Left ventricle myocardium superior (tissue), 1 donor: ENCODE results near the gene RGS3. TPM values are rescaled to one million over a fixed set of nuclear protein-coding genes. Genes with fewer than 3 reads are reported as not detected.

Experiments used
- ATAC-seq: fragments of 200-7000 bp; cut with Tn5 transposase; one replicate; pipeline ENCODE4 v1.9.1; 2020; ENCODE audit warnings: mild to moderate bottlenecking, moderate library complexity
- DNase-seq: peaks from one replicate; pipeline ENCODE4 v3.0.0-alpha.2; 2020
- intact Hi-C: fragments of 100-400 bp; cut with micrococcal nuclease; formaldehyde crosslinking; loops from one replicate; pipeline ENCODE4 v1.11.0; 2022
- total RNA-seq: library from RNA; stranded (reverse); fragmentation: NEBNext Ultra II Directional; extraction: Animal tissue kit (Norgen Biotek cat#: 25700); gene quantifications from one replicate; pipeline ENCODE4 v1.2.1, GENCODE V29; 2021
- donor health status: DM: no; HTN: yes; CAD: no; lungs with severe emphysema.

The RGS3 gene
- total RNA-seq, 1 donor from 2014 or later = 115 TPM

DNA sequence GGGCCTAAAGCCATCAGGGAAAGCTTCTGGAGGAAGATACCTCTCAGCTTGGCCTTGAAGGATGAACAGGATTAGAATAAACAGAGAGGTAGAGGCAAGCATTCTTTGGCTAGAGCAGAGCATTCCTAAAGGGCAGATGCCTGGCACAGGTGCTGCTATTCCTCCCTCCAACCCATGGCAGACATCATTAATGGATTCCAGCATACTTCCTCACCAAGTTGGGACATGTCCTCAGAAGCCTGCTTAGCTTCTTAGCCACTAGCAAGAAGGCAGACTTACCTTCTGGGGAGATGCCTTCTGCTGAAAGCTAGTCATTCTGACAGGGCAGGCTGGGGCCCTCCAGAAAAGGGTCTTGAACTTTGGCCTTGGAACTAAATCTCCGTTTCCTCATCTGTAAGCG, 122.0 kb downstream of the RGS3 start:
- ATAC-seq (no peak), DNase-seq (peak; percentile 7)
- intact Hi-C loops = loop anchor here (5.0 kb wide), 1 partner anchor 138 kb away; no protein-coding TSS in a partner anchor

DNA sequence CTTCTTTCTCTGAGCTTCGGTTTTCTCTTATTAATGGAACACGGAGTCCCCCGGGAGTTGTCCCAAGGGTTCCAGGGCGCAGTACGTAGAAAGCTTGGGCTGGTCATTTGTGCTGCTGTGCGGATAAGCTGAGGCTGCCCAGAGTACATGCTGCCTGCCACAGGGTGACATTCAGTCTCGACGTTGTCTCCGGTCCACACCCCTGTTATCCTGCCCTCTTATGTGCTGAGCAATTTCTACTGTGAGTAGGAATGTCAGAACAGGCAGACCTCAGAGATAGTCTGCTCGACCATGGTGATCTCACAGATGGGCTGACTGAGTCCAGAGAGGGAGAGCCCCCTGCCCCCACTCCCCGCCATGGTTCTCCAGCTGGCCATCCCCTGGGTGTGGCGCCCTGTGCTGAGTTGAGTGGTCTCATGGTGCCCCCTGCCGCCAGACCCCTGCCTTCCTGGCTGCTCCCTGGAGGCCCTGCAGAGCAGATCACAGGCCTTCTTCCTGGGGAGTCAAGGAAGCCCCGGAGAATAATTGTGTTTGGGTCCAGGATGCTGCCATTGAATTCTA, 124.0 kb downstream of the RGS3 start:
- intact Hi-C loops = loop anchor here (5.0 kb wide), 1 partner anchor 140 kb away; no protein-coding TSS in a partner anchor
- ATAC-seq (peak; percentile 76), DNase-seq (peak; percentile 84)

DNA sequence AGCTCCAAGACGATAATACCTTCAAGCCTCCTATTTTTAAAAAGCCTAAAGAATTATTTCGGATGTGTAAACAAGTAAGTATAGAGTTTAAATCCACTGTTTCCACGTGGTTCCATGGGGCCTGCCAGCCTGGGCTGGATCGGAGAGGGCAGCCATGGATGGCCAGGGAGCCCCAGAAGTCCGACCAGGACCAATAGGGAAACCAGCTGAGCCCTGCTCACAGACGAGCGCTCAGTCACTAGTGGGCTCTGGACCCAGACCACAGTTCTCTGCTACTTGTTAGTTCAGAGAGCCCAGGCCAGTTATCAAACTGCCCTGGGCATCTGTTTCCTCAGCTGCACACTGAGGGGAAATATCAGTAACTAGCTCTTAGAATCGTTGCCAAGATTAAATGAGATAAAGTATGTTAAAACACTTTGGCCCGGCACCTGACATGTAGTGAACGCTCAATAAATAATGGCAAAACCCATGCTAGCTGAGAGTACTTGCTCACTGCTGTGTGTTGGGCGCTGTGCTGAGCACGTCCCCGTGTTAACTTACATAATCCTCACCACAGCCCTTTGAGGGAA, 124.8 kb downstream of the RGS3 start:
- intact Hi-C loops = loop anchor here (5.0 kb wide), 1 partner anchor 141 kb away; no protein-coding TSS in a partner anchor
- DNase-seq = peak; percentile 29
- ATAC-seq = no peak

DNA sequence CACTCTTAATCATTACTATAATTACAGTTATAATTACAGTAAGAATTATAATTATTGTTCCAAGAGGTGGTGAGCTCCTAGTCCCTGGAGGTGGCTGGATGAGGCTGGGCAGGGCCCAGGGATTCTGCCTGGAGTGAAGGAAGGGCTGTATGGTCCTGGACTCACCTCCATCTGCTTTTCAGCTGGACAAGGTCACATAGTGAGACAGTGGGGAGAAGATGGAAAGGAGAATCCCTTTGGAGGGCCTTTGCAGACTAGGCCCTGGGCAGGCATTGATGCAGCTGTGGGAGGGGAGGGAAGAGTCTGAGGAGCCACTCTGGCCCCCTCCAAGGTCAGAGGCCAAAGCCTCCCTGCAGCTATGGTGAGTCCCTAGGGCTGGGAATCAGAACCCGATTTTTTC, 125.4 kb downstream of the RGS3 start:
- no peak for DNase-seq
- intact Hi-C loops = loop anchor here (5.0 kb wide), 1 partner anchor 142 kb away; no protein-coding TSS in a partner anchor
- ATAC-seq = no peak

DNA sequence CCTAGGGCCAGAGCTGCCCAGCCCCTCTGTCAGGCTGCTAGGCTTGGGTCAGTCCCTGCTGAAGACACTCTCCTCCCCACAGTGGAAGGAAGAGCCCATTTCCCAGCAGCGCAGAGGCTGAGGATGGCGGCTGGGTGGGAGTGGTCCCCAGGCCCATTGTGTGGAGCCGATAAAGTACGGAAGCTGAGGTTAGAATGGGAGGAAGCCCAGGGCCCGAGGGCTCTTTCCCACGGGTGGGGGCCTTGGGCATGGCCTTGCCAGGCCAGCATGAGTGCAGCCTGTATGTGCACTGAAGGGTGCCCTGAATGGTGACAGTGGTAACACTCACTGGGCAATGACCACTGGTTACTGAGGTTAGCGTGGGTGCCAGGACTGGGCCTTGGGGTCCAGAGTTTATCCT, 125.9 kb downstream of the RGS3 start:
- DNase-seq = peak; percentile 56
- intact Hi-C loops = loop anchor here (5.0 kb wide), 1 partner anchor 142 kb away; no protein-coding TSS in a partner anchor
- ATAC-seq = peak; percentile 3

DNA sequence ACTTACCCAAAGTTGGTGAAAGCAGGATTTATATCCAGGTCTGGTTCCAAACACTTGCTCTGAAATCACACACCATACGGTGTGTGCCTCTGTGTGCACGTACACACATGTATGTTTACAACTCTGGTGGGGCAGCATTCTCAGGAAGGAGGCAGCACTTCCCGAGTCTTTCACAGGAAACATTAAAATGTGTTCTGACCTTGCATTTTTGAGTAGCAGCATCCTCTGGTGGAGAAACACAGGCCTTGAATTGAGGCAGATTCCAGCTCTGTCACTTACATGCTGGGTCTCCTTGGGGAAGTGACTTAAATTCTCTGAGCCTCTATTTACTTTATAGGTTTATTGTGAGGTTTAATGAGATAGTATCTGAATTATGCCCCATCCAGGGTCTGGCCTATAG, 126.4 kb downstream of the RGS3 start:
- peak; percentile 14 for DNase-seq
- intact Hi-C loops = loop anchor here (5.0 kb wide), 1 partner anchor 143 kb away; no protein-coding TSS in a partner anchor
- no peak for ATAC-seq

DNA sequence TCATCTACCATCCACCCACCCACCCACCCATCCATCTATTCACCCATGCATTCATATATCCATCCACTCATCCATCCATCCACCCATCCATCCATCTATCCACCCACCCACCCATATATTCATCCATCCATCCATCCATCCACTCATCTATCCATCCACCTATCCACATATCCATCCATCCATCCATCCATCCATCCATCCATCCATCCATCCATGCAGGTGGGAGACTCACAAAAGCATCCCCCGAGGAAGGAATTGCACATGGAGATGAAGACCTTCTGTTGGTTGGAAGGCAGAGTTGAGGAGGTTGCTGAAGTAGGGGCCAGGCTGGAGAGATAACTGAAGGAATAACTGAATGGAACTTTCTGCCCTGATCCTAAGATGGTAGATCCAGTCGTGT, 126.9 kb downstream of the RGS3 start:
- intact Hi-C loops = no loop called here
- ATAC-seq (no peak), DNase-seq (no peak)

DNA sequence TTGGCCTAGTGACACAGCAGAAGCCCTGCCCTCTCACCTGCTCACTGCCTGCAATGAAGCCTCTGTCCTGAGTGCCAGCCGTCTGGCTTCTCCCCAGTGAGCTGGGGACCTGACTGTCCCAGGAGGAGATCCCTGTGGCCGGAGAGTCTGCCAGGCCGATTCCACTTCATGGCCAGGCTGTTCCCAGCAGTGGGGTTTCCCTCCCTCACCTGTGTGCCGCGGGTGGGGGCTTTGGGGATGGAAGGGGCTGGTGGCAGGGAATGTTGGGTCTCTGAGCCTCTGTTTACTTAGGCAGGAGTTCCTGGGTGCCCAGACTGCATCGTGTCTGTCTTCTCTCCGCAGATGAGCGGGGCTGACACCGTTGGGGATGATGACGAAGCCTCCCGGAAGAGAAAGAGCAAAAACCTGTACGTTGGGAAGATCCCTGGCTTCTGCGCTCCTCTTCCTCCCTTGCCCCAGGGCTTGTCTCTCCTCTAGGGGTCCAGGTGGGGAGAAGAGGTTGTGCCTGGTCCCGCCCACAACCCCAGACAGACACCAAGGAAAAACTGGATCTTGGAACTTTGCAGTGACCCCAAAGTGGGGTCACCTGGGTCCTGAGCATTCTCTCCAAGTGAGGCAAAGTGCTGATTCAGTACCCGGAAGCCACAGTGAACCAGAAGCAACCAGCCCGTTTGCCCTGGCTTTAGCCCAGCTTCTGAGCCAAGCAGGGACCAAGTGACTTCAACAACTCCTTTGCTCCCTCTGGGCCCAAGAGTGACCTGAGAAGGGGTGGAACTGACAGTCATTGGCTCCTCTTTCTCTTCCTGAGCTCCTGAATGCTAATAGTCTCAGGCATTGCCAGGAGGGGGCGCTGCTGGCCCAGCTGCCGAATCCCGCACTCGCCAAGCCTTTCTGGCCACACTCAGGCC, 127.7 kb downstream of the RGS3 start:
- intact Hi-C loops = loop anchor here (1.0 kb wide), 1 partner anchor 64 kb away; no protein-coding TSS in a partner anchor
- DNase-seq (peak; percentile 91), ATAC-seq (peak; percentile 23)

DNA sequence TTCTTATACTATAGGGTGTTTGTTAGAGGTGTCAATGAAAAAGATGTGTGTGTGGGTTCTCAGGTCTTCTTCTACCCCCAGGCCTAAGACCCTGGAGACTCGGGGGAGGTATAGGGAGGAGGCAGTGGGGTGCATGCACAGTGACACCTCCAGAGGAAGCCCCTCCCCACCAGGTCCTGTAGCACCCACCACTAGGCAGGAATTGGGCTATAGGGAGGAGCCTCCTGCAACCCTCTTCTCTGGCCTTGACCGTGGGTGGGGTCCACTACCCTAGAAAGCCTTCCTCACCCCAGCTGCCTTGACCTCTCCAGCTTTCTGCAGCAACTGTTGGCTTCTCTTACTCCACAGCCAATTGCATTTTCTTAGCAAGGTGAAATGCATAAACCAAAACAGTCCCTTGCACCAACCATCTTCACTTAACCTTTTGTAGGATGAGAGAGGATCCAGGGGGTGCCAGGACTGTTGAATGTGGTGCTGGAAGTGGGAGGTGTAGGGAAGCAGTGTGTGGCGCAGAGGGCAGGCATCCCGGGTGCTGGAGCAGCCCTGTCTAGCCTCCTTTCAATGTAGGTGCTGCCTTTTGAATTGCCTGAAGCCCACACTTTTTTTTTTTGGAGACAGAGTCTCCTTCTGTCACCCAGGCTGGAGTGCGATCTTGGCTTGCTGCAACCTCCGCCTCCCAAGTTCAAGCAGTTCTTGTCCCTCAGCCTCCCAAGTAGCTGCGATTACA, 128.5 kb downstream of the RGS3 start:
- DNase-seq (no peak), ATAC-seq (no peak)
- intact Hi-C loops = loop anchor here (1.0 kb wide), 1 partner anchor 63 kb away; no protein-coding TSS in a partner anchor

DNA sequence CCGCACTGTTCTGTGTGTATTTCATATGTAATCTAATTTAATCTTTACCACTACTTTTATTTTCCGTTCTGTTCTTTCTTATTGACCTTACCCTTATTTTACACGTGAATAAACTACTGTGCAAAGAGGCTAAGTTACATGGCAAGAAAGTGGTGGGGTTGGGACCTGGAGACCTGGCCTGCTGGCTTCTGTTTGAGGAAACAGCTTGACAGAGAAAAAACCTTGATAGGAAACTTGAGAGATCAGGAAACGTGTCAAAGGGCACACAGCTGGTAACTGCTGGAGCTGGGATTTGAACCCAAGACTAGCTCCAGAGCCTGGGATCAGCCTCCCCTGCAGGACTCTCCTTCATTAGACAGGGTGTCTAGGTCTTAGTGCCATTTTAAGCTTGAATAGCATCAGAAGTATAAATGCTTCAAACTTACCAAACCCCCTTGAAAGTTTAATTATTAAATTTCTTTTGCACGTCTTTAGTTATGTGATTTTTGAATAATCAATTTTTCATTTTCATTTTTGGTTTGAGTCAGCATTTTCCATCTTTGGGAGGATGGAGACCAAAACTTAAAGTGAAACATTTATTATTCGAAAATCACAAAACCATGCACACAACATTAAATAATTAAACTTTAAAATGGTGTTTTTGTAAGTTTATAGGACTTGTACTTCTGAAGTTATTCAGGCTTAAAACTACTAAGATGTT, 129.5 kb downstream of the RGS3 start:
- ATAC-seq (no peak), DNase-seq (no peak)
- intact Hi-C loops = no loop called here

DNA sequence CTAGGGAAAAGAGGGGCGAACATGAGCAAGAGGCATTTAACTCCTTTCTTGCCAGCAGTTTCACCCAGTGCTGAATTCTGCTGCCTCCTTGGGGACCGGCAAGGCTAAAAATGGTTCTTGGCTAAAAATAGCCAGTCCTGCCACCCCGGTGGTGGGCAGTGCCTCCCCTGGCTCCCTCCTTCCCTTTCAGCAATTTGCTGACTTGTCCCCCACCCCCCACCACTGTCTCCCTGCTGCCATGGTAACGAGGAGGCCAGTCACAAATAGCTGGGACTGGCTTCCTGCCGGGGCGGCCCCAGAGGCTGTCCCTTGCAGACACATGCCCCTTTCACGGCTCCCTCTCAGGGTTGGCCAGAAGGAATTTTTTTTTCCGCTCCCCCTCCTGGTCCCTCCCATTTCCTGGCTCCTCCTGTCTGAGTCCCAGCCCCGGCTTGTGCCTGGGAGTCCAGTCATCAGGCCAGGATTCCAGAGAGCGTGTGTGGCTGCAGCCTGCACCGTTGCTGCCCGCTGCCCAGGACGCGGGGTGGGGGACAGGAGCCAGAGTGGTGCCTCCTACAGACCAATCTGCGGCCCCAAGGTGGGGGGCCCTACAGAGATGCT, 130.3 kb downstream of the RGS3 start:
- peak; percentile 90 for ATAC-seq
- DNase-seq = peak; percentile 96
- intact Hi-C loops = no loop called here

DNA sequence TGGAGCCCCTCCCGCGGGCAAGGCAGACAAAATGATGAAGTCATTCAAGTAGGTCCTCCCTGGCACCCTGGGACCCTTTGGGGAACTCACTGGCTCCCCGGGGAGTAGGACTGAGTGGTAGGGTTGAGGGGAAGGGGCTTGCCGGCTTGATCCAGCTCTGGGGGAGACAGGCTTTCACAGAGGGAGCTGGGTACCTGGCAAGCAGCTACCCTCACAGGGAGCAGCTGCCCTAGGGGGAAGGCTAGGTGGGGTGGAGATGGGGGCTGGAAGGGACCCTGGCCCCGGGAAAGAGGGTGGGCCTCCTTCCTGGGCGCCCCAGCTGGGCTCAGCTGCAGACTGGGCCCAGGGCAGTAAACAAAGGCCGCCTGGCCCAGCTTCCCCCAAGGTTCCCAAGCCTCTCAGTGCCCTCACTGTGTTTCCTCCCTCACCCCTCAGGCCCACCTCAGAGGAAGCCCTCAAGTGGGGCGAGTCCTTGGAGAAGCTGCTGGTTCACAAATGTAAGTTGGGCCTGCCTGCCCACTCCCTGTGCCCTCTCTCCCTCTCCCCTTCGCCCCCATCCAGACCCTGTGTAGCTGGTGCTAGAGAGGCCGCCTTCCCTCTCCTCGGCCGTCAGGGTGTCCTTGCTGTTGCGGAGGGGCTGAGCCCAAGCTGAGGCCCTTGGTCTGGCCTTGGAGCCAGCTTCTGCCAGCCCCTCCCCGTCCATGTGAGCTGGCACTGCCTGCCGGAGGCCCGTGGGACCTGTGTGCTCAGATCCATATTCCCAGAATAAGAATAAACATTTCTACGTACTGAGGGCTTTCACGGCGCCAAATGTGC, 131.2 kb downstream of the RGS3 start:
- intact Hi-C loops = no loop called here

DNA sequence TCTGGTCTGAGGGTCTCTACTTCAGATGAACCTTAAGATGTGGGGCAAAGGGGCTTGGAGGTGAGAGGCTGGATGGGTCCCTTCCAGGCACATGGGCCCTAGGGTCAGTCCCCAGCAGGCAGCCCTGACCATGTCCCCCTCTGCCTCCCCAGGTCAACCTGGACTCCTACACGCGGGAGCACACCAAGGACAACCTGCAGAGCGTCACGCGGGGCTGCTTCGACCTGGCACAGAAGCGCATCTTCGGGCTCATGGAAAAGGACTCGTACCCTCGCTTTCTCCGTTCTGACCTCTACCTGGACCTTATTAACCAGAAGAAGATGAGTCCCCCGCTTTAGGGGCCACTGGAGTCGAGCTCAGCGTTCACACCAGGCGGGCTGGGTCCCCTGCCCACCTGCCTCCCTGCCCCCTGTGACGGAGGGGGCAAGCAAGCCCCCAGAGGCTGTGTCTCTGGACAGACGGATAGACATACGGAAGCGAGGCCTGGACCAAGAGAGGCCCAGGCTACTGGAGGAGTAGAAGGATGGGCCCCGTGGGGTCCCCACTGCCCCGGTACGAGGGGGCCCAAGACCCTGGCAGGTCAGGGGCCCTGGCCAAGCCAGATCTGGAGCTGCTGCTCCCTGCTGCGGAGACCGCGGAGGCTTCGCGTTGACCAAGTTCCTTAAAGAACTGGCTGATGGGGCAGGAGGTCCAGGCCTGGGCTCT, 133.2 kb downstream of the RGS3 start:
- intact Hi-C loops = no loop called here
- DNase-seq (peak; percentile 37), ATAC-seq (no peak)

More for the DNA sequence above, 131.2 kb downstream of the RGS3 start:
- DNase-seq = peak; percentile 62
- ATAC-seq = peak; percentile 38

DNA sequence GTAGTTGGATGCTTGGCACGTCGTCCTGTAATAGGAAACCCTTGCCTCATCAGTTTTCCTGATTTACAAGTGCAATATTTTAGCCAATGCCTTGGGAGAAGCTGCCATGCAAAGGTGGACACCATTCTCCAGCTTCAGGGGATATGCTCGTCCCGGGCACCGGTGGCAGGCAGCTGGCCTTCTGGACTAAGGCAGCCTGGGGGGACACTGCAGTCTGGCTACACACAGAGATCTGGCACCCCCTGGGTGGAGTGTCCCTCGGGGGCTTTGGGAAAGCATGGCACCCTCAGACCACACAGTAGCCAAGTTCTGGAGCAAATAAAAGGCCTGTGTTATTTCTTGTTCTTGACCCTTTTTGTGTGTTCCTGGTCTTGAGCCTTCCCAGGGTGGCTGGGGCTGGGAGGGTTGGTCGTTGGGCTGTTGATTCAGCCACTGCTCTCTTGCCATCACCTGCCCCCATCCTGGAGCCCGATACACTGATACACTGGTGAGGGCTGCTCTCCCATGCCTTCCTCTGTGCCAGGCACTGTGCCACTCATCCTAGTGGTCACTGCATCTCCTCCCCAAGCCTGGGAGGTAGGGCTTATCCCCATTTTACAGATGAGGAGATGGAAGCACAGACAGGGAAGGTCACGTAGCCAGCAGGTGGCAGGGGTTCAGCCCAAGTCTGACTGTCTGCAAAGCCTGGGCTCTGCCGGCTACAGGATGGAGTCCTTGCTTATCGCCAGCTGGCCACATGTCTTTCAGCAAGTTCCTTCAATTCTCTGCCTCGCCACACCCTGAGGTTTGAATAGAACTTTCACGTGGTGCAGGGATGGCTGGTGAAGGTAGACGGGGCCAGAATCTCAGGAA, 134.1 kb downstream of the RGS3 start:
- intact Hi-C loops = no loop called here
- ATAC-seq (no peak), DNase-seq (peak; percentile 35)

DNA sequence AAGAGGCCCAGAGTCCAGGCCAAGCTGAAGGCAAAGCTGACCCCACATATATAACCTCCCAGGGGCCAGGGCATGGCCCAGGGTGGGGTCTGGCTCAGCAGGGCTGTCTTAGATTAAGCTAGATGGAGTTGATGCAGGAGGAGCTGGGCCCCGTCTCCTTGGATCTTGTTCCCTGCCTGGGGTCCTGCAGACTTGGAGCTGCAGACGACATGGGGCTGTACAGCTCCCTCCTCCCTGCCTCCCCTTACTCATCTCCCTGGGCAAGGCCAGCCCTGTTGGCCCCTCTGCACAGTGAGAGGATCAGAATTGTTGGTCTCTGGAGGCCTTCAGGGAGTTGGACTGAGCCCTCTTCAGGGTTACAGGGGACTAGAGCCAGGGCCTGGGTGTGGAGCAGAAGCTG, 134.9 kb downstream of the RGS3 start:
- intact Hi-C loops = no loop called here
- DNase-seq (peak; percentile 22), ATAC-seq (no peak)

DNA sequence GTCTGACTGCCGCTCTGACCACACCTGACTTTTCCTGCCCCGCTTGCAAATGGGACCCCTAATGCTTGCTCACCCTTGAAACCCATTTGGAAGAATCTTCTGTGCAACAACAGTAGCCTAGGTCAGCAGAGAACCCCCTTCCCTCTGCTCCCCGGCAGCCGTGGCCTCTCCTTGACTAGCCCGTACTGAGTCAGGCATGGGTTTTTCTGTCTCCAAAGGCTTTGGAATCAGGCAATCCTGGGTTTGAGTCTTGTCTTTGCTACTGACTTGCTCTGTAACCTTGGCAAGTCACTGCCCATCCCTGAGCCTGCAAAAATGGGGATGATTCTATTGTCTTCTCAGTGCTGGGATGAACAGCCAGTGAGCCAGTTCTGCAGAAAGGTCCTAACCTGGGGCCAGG, 135.4 kb downstream of the RGS3 start:
- intact Hi-C loops = no loop called here
- DNase-seq = no peak
- ATAC-seq = no peak
